Sigmoid colon (tissue), 3 donors: ENCODE results near the gene FAM236A.
"Not testable (repeated sequence)": the region's sequence is repeated elsewhere in the genome, so short reads cannot be mapped to it uniquely, and the experiment has no call there.

Experiments
- CTCF ChIP-seq, 4 experiments: fragments of 450-650 bp in 3 of 4; fragments of 200-600 bp in 1 of 4; IDR thresholded peaks; one replicate each; pipeline ENCODE4 v1.5.1; 2016 to 2019; ENCODE audit warnings: antibody characterized with exemption in 4 of 4, mild to moderate bottlenecking in 3 of 4, moderate library complexity in 2 of 4
- POLR2A ChIP-seq, 2 donors: fragments of 450-650 bp; IDR thresholded peaks; one replicate each; pipeline ENCODE4 v1.6.1; 2016; ENCODE audit warnings: antibody characterized with exemption in 2 of 2, mild to moderate bottlenecking in 2 of 2, moderate library complexity in 2 of 2

GRCh38 chrX:72980894-72981469 is 43.0 kb downstream of the FAM236A start:
- TF ChIP-seq CTCF, POLR2A (IDR thresholded peaks at IDR 0.05): not testable (repeated sequence)
